ENCODE results near the gene ADPRS.
A peak's percentile ranks its signal among the peaks of the same experiment; 100 is the strongest.

Gene ADPRS

DNA sequence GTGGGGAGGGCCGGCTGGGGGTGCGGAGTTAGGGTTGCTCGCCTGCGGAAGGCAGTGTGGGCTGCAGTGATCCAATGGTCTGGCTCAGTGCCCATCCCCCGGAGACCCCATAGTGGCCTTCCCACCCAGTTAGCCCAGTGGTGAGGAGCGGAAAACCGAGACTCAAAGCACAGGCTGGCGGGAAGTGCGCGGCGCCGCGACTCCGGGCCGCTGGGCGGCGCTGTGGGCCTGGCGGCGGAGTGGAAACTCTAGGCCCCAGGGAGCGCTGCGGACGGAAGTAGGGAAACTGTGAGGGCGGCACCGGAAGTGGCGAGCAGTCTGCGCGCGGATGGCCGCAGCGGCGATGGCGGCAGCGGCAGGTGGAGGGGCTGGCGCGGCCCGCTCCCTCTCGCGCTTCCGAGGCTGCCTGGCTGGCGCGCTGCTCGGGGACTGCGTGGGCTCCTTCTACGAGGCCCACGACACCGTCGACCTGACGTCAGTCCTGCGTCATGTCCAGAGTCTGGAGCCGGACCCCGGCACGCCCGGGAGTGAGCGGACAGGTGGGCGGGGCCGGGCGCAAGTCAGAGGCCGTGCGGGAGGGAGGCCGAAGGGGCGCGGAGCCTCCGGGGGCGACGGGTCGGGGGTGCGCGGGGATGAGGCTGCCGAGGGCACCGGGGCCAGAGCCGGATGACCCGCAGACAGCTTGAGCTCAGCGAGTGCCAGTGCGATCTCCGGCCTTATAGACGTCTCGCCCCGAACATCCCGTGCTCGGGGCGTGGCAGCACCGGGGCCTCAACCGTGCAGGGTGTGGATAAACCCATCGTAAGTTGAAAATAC is at the start of gene ADPRS:
Gene ADPRS, plus strand, starts transcription at position 316 of the 816 bp plus-strand sequence. Its CDS starts 13 bp downstream, at position 329.
- DNase-seq = peak; percentile 89

- DNase-seq = no peak
These were observed 48.5 kb upstream of the ADPRS start for GRCh38 chr1:36040238-36040637.

- no peak for DNase-seq
These were observed 36.9 kb upstream of the ADPRS start for GRCh38 chr1:36051821-36052220.

DNA sequence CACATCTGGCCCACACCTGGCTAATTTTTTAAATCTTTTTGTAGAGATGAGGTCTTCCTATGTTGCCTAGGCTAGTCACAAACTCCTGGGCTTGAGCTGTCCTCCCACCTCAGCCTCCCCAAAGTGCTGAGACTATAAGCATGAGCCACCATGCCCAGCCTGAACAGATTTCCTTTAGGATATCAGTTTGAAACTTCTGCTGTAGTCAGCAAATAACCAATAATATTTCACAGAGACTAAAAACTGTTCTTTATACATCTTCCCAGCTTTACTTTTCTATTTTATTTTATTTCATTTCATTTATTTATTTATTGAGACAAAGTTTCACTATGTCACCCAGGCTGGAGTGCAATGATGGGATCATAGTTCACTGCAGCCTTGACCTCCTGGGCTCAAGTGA is 34.7 kb upstream of the ADPRS start:
- no peak for DNase-seq

DNA sequence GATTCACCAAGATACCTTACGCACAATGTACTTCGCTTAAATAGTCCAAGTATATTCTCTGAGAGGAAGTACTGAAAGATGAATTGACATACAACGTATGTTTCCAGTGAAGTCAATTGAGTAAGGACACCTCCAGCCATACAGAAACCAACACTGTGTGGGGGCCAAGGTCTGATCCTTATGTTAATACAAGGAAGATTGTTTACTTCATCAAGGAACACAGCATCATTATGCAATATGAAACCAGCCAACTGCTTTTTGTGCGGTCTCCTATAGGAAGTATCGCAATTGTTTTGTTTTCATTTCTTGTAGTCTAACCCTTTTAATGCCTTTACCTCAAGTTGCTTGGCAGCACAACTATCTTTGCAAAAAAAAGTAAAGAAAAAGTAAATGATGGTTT is 33.0 kb upstream of the ADPRS start:
- DNase-seq = no peak

- DNase-seq = no peak
These were observed 26.4 kb upstream of the ADPRS start for GRCh38 chr1:36062315-36062714.

DNA sequence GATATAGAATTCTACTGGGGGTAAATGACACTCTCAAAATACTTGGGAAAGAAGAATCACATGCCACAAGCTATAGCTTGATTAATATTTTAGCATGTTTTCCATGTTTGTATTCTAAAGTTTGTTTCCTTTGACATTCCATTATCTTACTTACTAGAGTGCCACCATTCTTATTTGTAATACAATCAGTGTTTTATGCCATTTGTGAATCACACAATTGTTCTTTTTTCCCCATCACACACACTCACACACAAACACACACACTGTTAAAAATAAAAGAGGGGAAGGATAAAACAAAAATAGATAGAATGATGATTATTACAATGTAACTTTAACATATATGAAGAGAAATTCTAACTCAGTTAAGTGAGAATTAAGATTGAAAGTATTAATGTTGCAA is 20.8 kb upstream of the ADPRS start:
- no peak for DNase-seq

- no peak for DNase-seq
These were observed 19.8 kb upstream of the ADPRS start for GRCh38 chr1:36068866-36069265.

DNA sequence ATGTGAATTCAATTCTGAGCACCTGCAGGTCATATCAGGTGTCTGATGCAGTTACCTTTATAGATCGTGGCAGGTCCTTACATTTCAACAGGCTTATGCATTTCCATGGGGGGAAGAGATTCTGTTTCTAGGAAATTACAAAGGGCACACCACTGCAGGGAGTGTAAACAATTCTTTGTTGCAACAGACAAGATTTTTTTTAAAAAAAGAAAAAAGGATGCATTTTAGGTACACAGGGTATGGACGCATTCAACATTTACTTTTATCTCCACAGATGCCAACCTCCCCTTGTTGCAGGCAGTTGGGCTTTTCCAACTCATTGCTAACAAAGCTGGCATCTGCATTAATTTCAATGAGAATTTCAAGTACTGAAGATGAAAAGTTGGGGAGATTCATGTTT is 18.3 kb upstream of the ADPRS start:
- DNase-seq = no peak

- DNase-seq = no peak
These were observed 11.6 kb upstream of the ADPRS start for GRCh38 chr1:36076979-36077573.

DNA sequence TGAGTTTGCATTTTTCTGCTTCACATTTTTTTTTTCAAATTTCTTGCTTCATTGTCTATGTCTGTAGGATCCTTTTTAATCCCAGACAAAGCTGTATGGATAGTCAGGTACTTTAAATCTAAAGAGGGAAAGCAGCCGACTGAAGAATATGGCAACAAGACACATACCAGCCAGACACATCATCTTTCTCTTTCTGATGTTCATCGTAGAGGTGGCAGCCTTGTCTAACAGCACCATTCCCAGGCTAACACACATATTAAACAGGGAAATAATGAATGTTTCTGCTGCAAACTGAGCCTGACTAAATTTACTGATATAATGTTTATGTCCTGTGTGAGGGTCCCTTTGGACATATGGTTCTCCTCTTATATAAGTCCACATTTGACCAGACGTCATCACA is 8.5 kb upstream of the ADPRS start:
- no peak for DNase-seq

GRCh38 chr1:36080801-36081200 is 7.9 kb upstream of the ADPRS start:
- DNase-seq = no peak

GRCh38 chr1:36081926-36082485 is 6.7 kb upstream of the ADPRS start:
- no peak for DNase-seq

GRCh38 chr1:36083219-36083618 is 5.5 kb upstream of the ADPRS start:
- DNase-seq = no peak

- peak; percentile 84 for DNase-seq
These were observed 4.8 kb upstream of the ADPRS start, which contains the start of gene TEKT2 for GRCh38 chr1:36083635-36084496. Gene TEKT2, plus strand, starts transcription at chr1:36084094. Its CDS starts 828 bp downstream, at chr1:36084922.

- DNase-seq = no peak
These were observed 4.1 kb upstream of the ADPRS start for GRCh38 chr1:36084497-36085115.

- DNase-seq = no peak
These were observed 3.6 kb upstream of the ADPRS start for GRCh38 chr1:36085126-36085525.

- DNase-seq = no peak
These were observed 2.8 kb upstream of the ADPRS start for GRCh38 chr1:36085686-36086526.

GRCh38 chr1:36086529-36087232 is 2.0 kb upstream of the ADPRS start:
- no peak for DNase-seq

DNA sequence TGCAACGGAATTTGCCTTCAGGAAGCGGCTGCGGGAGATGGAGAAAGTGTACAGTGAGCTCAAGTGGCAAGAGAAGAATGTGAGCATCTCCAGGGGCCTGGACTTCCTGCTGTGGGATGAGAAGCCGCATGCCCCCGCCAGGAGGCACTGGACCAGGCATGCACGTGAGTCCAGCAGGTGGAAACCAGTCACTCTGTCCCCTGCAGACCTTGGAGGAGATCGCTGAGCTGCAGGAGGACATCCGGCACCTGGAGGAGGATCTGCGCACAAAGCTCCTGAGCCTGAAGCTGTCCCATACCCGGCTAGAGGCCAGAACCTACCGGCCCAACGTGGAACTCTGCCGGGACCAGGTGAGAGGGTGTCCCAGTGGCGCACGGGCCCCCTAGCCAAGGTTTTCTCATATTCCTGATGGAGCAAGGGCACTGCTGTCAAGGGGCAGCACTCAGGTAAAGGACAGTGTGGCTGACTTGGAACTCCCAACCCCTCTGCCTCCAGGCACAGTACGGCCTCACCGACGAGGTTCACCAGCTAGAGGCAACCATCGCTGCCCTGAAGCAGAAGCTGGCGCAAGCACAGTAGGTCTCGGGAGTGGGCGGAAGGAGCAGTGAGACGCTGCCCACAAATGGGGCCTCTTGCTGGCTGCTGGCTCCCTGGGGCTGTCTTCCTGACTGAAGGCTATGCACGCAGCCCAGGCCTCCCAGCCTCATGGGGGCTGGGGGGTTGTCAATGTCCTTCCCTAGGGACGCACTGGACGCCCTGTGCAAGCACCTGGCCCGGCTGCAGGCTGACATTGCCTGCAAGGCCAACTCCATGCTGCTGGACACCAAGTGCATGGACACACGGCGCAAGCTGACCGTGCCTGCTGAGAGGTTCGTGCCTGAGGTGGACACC is 1.2 kb upstream of the ADPRS start:
- peak; percentile 31 for DNase-seq
